NCI-H526 (cell line): Measurements from ENCODE around the gene ZNF358.

Source experiments
- DNase-seq, 2 experiments: peaks; one replicate each; lab custom pipeline; 2025; lab: John Stamatoyannopoulos, UW

The ZNF358 gene

DNA sequence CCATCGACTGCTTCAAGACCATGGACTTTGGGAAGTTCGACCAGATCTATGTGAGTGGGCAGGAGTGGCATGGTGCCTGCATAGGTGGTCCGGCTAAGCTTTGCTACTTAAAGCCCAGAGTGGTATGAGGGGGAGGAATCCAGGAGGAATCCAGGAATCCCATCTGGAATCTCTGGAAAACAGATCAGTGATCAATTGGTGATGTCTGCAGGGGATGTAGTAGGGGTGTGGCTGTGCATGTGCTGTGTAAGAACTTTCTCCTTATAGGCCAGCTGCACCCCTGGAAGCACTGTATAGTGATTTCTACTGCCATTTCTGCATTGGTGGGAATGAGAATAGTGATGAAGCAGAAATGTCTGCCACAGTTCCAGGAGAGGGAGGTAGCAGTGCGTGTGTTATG is 43.2 kb downstream of the ZNF358 start:
- no peak for DNase-seq

- no peak for DNase-seq
Observed at GRCh38 chr19:7560255-7560654, 44.4 kb downstream of the ZNF358 start.

DNA sequence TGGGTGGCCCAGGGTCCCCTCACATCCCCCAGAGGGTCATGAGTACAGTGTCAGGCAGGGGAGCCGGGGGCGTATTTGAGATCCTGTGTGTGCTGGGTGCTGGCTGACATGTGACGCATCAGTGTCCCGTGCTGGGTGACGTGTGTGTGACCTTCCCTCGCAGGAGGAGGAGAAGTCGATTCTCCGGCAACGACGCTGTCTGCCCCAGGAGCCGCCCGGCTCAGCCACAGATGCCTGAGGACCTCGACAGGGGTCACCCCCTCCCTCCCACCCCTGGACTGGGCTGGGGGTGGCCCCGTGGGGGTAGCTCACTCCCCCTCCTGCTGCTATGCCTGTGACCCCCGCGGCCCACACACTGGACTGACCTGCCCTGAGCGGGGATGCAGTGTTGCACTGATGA is 45.4 kb downstream of the ZNF358 start:
- no peak for DNase-seq

DNA sequence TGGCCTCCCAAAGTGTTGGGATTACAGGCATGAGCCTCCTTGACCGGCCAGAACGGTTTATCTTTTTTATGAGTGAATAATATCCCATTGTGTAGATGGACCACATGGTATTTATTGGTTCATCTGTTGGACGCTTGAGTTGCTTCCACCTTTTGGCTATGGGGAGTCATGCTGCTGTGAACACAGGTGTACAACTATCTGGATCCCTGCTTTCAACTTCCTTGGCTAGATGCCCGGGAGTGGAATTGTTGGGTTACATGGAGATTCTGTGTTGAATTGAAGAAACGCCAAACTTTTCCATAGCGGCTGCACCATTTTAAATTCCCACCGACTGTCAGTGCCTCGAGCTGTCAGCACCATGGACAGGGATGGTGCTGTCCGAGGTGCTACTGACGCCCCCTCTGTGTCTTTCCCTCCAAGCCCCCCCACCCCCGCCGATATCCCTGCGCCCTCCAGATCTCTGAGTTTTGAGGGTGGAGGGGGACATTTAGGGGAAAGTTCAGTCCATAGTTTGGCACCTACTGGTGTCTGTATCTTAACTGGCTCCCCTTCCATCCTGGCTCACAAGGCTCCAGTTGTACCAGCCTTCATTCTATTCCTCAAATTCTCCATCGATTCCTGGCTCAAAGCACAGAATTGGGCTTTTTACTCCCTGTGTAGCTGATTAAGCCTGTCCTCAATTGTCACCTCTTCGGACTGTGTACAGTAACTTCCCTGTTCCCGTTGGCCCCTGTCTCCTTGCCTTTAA is 46.9 kb downstream of the ZNF358 start:
- no peak for DNase-seq

DNA sequence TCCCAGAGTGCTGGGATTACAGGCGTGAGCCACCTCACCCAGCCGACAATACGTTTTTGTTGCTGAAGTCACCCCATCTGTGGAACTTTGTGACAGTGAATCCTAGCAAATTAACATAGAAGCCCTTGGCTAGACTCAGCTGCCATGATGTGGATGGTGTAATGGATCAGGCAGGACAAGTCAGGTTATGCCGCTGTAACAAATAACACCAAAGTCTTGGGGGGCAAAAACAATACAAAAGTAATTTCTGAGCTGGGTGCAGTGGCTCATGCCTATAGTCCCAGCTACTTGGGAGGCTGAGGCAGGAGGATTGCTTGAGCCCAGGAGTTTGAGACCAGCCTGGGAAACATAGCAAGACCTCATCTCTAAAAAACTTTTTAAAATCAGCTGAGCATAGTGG is 49.0 kb downstream of the ZNF358 start:
- no peak for DNase-seq

- no peak for DNase-seq
Observed at GRCh38 chr19:7565332-7565731, 49.4 kb downstream of the ZNF358 start.
